ENCODE results near the gene MEIS3.

The MEIS3 gene

GRCh38 chr19:47427241-47428176 lies 8.2 kb upstream of the MEIS3 start:
- H4K20me1 ChIP-seq (ENCODE audit: insufficient read depth, low read length): no peaks in the 10 kb centered on the region
- no peak overlapping the region for H2AFZ ChIP-seq (ENCODE audit: low read length)
- H3K4me1 ChIP-seq (ENCODE audit: low read length): peaks cover 7% of the 10 kb centered on the region
- H3K36me3 ChIP-seq (replicated peaks; ENCODE audit: insufficient read depth, low read length): no peaks in the 10 kb centered on the region
- H3K9me2 ChIP-seq (replicated peaks; ENCODE audit: insufficient read depth, low read length): no peaks in the 10 kb centered on the region
- peaks cover 75% of the 10 kb centered on the region for H3K27me3 ChIP-seq (replicated peaks; ENCODE audit: insufficient read depth, low read length)
- H3K9ac ChIP-seq (ENCODE audit: low read length): no peak overlapping the region
- H3F3A ChIP-seq (ENCODE audit: insufficient read depth, low read length): peaks cover 9% of the 10 kb centered on the region
- H3K4me3 ChIP-seq (ENCODE audit: low read length): peak overlapping the region; percentile 38; the same call in 1 of the 2 replicates
- H3K27ac ChIP-seq (ENCODE audit: low read length): no peak overlapping the region
- no peaks in the 10 kb centered on the region for H3K79me2 ChIP-seq (ENCODE audit: low read length)
- H3K4me2 ChIP-seq (ENCODE audit: low read depth, low read length): peak overlapping the region; percentile 81; the same call in 1 of the 2 replicates
- H3K9me3 ChIP-seq (replicated peaks; ENCODE audit: insufficient read depth, low read length): no peaks in the 10 kb centered on the region
- DNase-seq: peak; percentile 43
- TF ChIP-seq, protein P1, sequence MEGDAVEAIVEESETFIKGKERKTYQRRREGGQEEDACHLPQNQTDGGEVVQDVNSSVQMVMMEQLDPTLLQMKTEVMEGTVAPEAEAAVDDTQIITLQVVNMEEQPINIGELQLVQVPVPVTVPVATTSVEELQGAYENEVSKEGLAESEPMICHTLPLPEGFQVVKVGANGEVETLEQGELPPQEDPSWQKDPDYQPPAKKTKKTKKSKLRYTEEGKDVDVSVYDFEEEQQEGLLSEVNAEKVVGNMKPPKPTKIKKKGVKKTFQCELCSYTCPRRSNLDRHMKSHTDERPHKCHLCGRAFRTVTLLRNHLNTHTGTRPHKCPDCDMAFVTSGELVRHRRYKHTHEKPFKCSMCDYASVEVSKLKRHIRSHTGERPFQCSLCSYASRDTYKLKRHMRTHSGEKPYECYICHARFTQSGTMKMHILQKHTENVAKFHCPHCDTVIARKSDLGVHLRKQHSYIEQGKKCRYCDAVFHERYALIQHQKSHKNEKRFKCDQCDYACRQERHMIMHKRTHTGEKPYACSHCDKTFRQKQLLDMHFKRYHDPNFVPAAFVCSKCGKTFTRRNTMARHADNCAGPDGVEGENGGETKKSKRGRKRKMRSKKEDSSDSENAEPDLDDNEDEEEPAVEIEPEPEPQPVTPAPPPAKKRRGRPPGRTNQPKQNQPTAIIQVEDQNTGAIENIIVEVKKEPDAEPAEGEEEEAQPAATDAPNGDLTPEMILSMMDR (IDR thresholded peaks at IDR 0.05; ENCODE audit: low read length): peak; percentile 85
- TF ChIP-seq EZH2phosphoT487 (IDR thresholded peaks at IDR 0.05; ENCODE audit: low read length): no peak

- Histone ChIP-seq H3K4me3 (ENCODE audit: low read length) (no peak overlapping the region), H3K27me3 (replicated peaks; ENCODE audit: insufficient read depth, low read length) (peaks cover 80% of the 10 kb centered on the region), H2AFZ (ENCODE audit: low read length) (no peak overlapping the region), H3K27ac (ENCODE audit: low read length) (no peak overlapping the region), H3K36me3 (replicated peaks; ENCODE audit: insufficient read depth, low read length) (no peaks in the 10 kb centered on the region), H4K20me1 (ENCODE audit: insufficient read depth, low read length) (no peaks in the 10 kb centered on the region), H3K4me2 (ENCODE audit: low read depth, low read length) (no peak overlapping the region), H3K9me3 (replicated peaks; ENCODE audit: insufficient read depth, low read length) (no peaks in the 10 kb centered on the region), H3K79me2 (ENCODE audit: low read length) (no peaks in the 10 kb centered on the region), H3K4me1 (ENCODE audit: low read length) (0 out of 2 replicates have a peak, but pooled peaks cover under 1% of the 10 kb centered on the region), H3F3A (ENCODE audit: insufficient read depth, low read length) (peaks cover 8% of the 10 kb centered on the region), H3K9me2 (replicated peaks; ENCODE audit: insufficient read depth, low read length) (no peaks in the 10 kb centered on the region), H3K9ac (ENCODE audit: low read length) (no peak overlapping the region)
- no peak for DNase-seq
- TF ChIP-seq, protein P1 (IDR thresholded peaks at IDR 0.05; ENCODE audit: low read length): no peak
- TF ChIP-seq EZH2 (optimal IDR thresholded peaks at IDR 0.05; ENCODE audit: low read depth, low read length): no peak
- no peak for TF ChIP-seq EZH2phosphoT487 (IDR thresholded peaks at IDR 0.05; ENCODE audit: low read length)
Observed at GRCh38 chr19:47423203-47423882, 4.0 kb upstream of the MEIS3 start.

DNA sequence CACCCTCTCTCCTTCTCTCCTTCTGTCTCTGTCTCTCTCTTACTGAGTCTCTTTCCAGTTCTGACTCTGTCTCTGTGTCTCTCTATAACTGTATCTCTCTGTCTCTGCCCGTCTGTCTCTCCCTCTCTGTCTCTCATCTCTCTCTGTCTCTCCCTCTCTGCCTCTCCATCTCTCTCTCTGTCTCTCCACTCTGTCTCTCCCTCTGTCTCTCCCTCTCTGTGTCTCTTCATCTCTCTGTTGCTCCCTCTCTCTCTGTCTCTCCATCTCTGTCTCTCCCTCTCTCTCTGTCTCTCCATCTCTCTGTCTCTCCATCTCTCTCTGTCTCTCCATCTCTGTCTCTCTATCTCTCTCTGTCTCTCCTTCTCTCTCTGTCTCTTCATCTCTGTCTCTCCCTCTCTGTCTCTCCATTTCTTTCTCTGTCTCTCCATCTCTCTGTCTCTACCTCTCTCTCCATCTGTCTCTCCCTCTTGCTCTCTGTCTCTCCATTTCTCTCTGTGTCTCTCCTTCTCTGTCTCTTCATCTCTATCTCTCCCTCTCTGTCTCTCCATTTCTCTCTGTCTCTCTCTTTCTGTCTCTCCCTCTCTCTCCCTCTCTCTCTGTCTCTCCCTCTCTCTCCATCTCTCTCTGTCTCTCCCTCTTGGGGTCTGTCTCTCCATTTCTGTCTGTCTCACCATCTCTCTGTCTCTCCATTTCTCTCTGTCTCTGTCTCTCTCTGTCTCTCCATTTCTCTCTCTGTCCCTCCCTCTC lies 3.3 kb upstream of the MEIS3 start:
- no peak overlapping the region for H3K9ac ChIP-seq (ENCODE audit: low read length)
- no peaks in the 10 kb centered on the region for H3K36me3 ChIP-seq (replicated peaks; ENCODE audit: insufficient read depth, low read length)
- H2AFZ ChIP-seq (ENCODE audit: low read length): no peak overlapping the region
- TF ChIP-seq EZH2phosphoT487 (IDR thresholded peaks at IDR 0.05; ENCODE audit: low read length): no peak
- no peak for TF ChIP-seq EZH2 (optimal IDR thresholded peaks at IDR 0.05; ENCODE audit: low read depth, low read length)
- TF ChIP-seq, protein P1 (IDR thresholded peaks at IDR 0.05; ENCODE audit: low read length): no peak
- H3K9me3 ChIP-seq (replicated peaks; ENCODE audit: insufficient read depth, low read length): no peaks in the 10 kb centered on the region
- H3K79me2 ChIP-seq (ENCODE audit: low read length): no peaks in the 10 kb centered on the region
- no peak overlapping the region for H3K27ac ChIP-seq (ENCODE audit: low read length)
- no peaks in the 10 kb centered on the region for H3K9me2 ChIP-seq (replicated peaks; ENCODE audit: insufficient read depth, low read length)
- H3K4me3 ChIP-seq (ENCODE audit: low read length): no peak overlapping the region
- DNase-seq: no peak
- H3K4me2 ChIP-seq (ENCODE audit: low read depth, low read length): no peak overlapping the region
- H3F3A ChIP-seq (ENCODE audit: insufficient read depth, low read length): peaks cover under 1% of the 10 kb centered on the region; the same call in 1 of the 2 replicates
- peaks cover 87% of the 10 kb centered on the region for H3K27me3 ChIP-seq (replicated peaks; ENCODE audit: insufficient read depth, low read length)
- no peaks in the 10 kb centered on the region for H3K4me1 ChIP-seq (ENCODE audit: low read length)
- H4K20me1 ChIP-seq (ENCODE audit: insufficient read depth, low read length): no peaks in the 10 kb centered on the region
